ENCODE data around the gene TBX4. TPM values are rescaled to one million over a fixed set of nuclear protein-coding genes. Genes with fewer than 3 reads are reported as not detected.

The TBX4 gene
- total RNA-seq, 1 experiment from 2014 or later, result not detected

DNA sequence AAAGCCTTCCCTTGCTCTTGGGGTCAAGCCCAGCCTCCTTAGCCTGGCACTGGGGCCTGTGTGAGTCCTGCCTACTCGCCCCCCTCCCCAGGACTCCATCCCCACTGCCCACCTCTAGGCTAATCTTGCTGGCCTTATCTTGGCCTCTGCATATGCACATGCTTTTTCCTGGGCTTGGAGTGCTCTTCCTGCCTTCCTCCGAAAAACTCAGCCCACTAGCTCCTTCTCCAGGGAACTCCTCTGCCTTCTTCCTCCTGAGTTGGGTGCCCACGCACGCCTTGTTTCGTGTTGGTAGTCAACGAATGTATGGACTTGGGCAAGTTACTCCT is 36.0 kb upstream of the TBX4 start:
- no peak for TF ChIP-seq CTCF (IDR thresholded peaks at IDR 0.05; ENCODE audit: unreplicated experiment)
- no peak for DNase-seq
- no TSS peak for BruUV-seq (replicated peaks)
- H3K9me3 Mint-ChIP-seq (ENCODE audit: low read depth, unreplicated experiment), result no peaks in the 10 kb centered on the region
- no peaks in the 10 kb centered on the region for H3K4me1 Mint-ChIP-seq (ENCODE audit: low read depth, unreplicated experiment)
- H3K4me3 Mint-ChIP-seq (ENCODE audit: low read depth, unreplicated experiment), result no peak overlapping the region
- intact Hi-C loops (cut with micrococcal nuclease; ENCODE audit: unreplicated experiment), result no loop called here
- peaks cover 10% of the 10 kb centered on the region for H3K36me3 Mint-ChIP-seq (ENCODE audit: insufficient read depth, unreplicated experiment)
- H3K27ac Mint-ChIP-seq (ENCODE audit: unreplicated experiment), result no peak overlapping the region
- CTCF ChIA-PET, result interaction anchor here (1.2 kb wide), 1 partner anchor 159 kb away, joined by 5 read pairs; no protein-coding TSS in a partner anchor
- H3K27me3 Mint-ChIP-seq (ENCODE audit: unreplicated experiment), result peaks cover 28% of the 10 kb centered on the region

- TF ChIP-seq CTCF (IDR thresholded peaks at IDR 0.05; ENCODE audit: unreplicated experiment), result peak; percentile 88
- H3K27ac Mint-ChIP-seq (ENCODE audit: unreplicated experiment), result no peak overlapping the region
- H3K27me3 Mint-ChIP-seq (ENCODE audit: unreplicated experiment), result peaks cover 33% of the 10 kb centered on the region
- intact Hi-C loops (cut with micrococcal nuclease; ENCODE audit: unreplicated experiment), result no loop called here
- peaks cover 5% of the 10 kb centered on the region for H3K36me3 Mint-ChIP-seq (ENCODE audit: insufficient read depth, unreplicated experiment)
- BruUV-seq (replicated peaks), result no TSS peak
- H3K9me3 Mint-ChIP-seq (ENCODE audit: low read depth, unreplicated experiment), result no peaks in the 10 kb centered on the region
- no peaks in the 10 kb centered on the region for H3K4me1 Mint-ChIP-seq (ENCODE audit: low read depth, unreplicated experiment)
- H3K4me3 Mint-ChIP-seq (ENCODE audit: low read depth, unreplicated experiment), result no peak overlapping the region
- peak; percentile 74 for DNase-seq
- CTCF ChIA-PET, result interaction anchor here (1.2 kb wide), 1 partner anchor 158 kb away, joined by 5 read pairs; no protein-coding TSS in a partner anchor
Measured at GRCh38 chr17:61416540-61417363, 35.5 kb upstream of the TBX4 start.

DNA sequence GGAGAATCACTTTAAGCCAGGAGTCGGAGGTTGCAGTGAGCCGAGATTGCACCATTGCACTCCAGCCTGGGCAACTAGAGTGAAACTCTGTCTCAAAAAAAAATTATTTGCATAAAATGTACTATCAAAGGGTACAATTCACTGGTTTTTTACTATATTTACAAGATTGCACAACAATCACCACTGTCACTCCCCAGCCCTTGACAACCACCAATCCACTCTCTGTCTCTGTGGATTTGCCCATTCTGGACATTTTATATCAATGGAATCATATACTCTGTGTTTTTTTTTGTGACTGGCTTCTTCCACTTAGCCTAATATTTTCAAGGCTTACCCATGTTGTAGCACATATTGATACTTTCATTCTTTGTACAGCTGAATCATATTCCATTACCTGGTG is 33.8 kb upstream of the TBX4 start:
- Mint-ChIP-seq H3K36me3 (ENCODE audit: insufficient read depth, unreplicated experiment) (no peaks in the 10 kb centered on the region), H3K9me3 (ENCODE audit: low read depth, unreplicated experiment) (no peaks in the 10 kb centered on the region), H3K27ac (ENCODE audit: unreplicated experiment) (no peak overlapping the region), H3K4me1 (ENCODE audit: low read depth, unreplicated experiment) (no peaks in the 10 kb centered on the region), H3K27me3 (ENCODE audit: unreplicated experiment) (peaks cover 44% of the 10 kb centered on the region), H3K4me3 (ENCODE audit: low read depth, unreplicated experiment) (no peak overlapping the region)
- no peak for TF ChIP-seq CTCF (IDR thresholded peaks at IDR 0.05; ENCODE audit: unreplicated experiment)
- CTCF ChIA-PET, result interaction anchor here (0.5 kb wide), 1 partner anchor 634 kb away, joined by 6 read pairs; no protein-coding TSS in a partner anchor
- no peak for DNase-seq
- intact Hi-C loops (cut with micrococcal nuclease; ENCODE audit: unreplicated experiment), result loop anchor here (2.0 kb wide), 1 partner anchor 132 kb away; no protein-coding TSS in a partner anchor
- no TSS peak for BruUV-seq (replicated peaks)

GRCh38 chr17:61419496-61420046 is 32.7 kb upstream of the TBX4 start:
- intact Hi-C loops (cut with micrococcal nuclease; ENCODE audit: unreplicated experiment), result loop anchor here (2.0 kb wide), 1 partner anchor 131 kb away; no protein-coding TSS in a partner anchor
- TF ChIP-seq CTCF (IDR thresholded peaks at IDR 0.05; ENCODE audit: unreplicated experiment), result no peak
- H3K4me3 Mint-ChIP-seq (ENCODE audit: low read depth, unreplicated experiment), result no peak overlapping the region
- no TSS peak for BruUV-seq (replicated peaks)
- no peaks in the 10 kb centered on the region for H3K9me3 Mint-ChIP-seq (ENCODE audit: low read depth, unreplicated experiment)
- H3K27ac Mint-ChIP-seq (ENCODE audit: unreplicated experiment), result no peak overlapping the region
- CTCF ChIA-PET, result no interaction called here
- no peaks in the 10 kb centered on the region for H3K36me3 Mint-ChIP-seq (ENCODE audit: insufficient read depth, unreplicated experiment)
- H3K4me1 Mint-ChIP-seq (ENCODE audit: low read depth, unreplicated experiment), result no peaks in the 10 kb centered on the region
- peaks cover 44% of the 10 kb centered on the region for H3K27me3 Mint-ChIP-seq (ENCODE audit: unreplicated experiment)
- DNase-seq, result no peak
